OCI-LY7 (cell line): ENCODE measurements around the gene CPS1. TPM values are rescaled to one million over a fixed set of nuclear protein-coding genes. Genes with fewer than 3 reads are reported as not detected.

Source experiments
- BruUV-seq: library from RNA; stranded (reverse); fragments of 400-500 nt; replicated peaks from 2 replicates; lab custom pipeline; 2021; lab: Mats Ljungman, UMichigan
- CTCF ChIA-PET: fragments of 300-600 bp; sonication (Branson Sonifier 250); formaldehyde crosslinking; loops from one replicate; lab custom pipeline; 2022; ENCODE audit warnings: antibody characterized with exemption; ENCODE audit not compliant: unreplicated experiment; lab: Charles Lee
- POLR2A ChIA-PET: fragments of 300-600 bp; sonication (Branson Sonifier 250); formaldehyde crosslinking; loops from one replicate; lab custom pipeline; 2022; ENCODE audit warnings: antibody characterized with exemption; lab: Charles Lee
- DNase-seq: peaks from one replicate; pipeline ENCODE4 v3.0.0-alpha.2; 2015; ENCODE audit warnings: low spot score
- H2AFZ ChIP-seq: fragments of 200-600 bp; sonication (generic), shearing (Covaris generic); 2 replicates; pipeline ENCODE4 v1.6.1; 2014; ENCODE audit warnings: mild to moderate bottlenecking, antibody characterized with exemption, low read length, moderate library complexity
- H3K27ac ChIP-seq: fragments of 200-600 bp; sonication (generic); 2 replicates; pipeline ENCODE4 v1.5.1; 2014; ENCODE audit warnings: mixed run types, low read depth, mild to moderate bottlenecking, moderate library complexity, low read length, inconsistent platforms; ENCODE audit not compliant: poor library complexity, severe bottlenecking
- H3K36me3 ChIP-seq: fragments of 200-600 bp; sonication (generic); 2 replicates; pipeline ENCODE4 v1.6.1; 2014; ENCODE audit warnings: mild to moderate bottlenecking, antibody characterized with exemption, low read length, moderate library complexity, mixed read lengths; ENCODE audit not compliant: insufficient read depth
- H3K4me1 ChIP-seq: fragments of 200-600 bp; sonication (generic); 2 replicates; pipeline ENCODE4 v1.5.1; 2014; ENCODE audit warnings: mild to moderate bottlenecking, low read length; ENCODE audit not compliant: insufficient read depth, poor library complexity, severe bottlenecking
- H3K4me2 ChIP-seq: fragments of 200-600 bp; sonication (generic); 2 replicates; pipeline ENCODE4 v1.6.1; 2014; ENCODE audit warnings: mild to moderate bottlenecking, low read length
- H3K4me3 ChIP-seq: fragments of 200-600 bp; sonication (generic); 2 replicates; pipeline ENCODE4 v1.5.1; 2014; ENCODE audit warnings: mild to moderate bottlenecking, low read depth, low read length; ENCODE audit not compliant: poor library complexity, severe bottlenecking
- H3K79me2 ChIP-seq: fragments of 200-600 bp; sonication (generic); 2 replicates; pipeline ENCODE4 v1.6.1; 2016; ENCODE audit warnings: low read depth, mild to moderate bottlenecking, low read length, moderate library complexity, mixed read lengths; ENCODE audit not compliant: insufficient read depth
- H3K9me2 ChIP-seq: fragments of 200-600 bp; sonication (generic); 2 replicates; pipeline ENCODE4 v1.6.1; 2016; ENCODE audit warnings: mild to moderate bottlenecking, low read length, mixed read lengths; ENCODE audit not compliant: insufficient read depth
- H3K9me3 ChIP-seq: fragments of 200-600 bp; sonication (generic); 2 replicates; pipeline ENCODE4 v1.6.1; 2014; ENCODE audit warnings: mild to moderate bottlenecking, mixed run types, low read length, mixed read lengths
- H4K20me1 ChIP-seq: fragments of 200-600 bp; sonication (generic); 2 replicates; pipeline ENCODE4 v1.6.1; 2014; ENCODE audit warnings: mild to moderate bottlenecking, antibody characterized with exemption, low read length, moderate library complexity, mixed read lengths; ENCODE audit not compliant: insufficient read depth
- CTCF ChIP-seq: fragments of 200-600 bp; sonication (generic); conservative IDR thresholded peaks from 2 replicates; pipeline ENCODE4 v1.5.1; 2014; ENCODE audit warnings: mild to moderate bottlenecking, antibody characterized with exemption, low read length, moderate library complexity, mixed read lengths
- EZH2phosphoT487 ChIP-seq: fragments of 200-600 bp; sonication (generic); IDR thresholded peaks from 2 replicates; pipeline ENCODE4 v1.6.1; 2018; ENCODE audit warnings: low read depth, borderline replicate concordance, mild to moderate bottlenecking, mixed run types, antibody characterized with exemption, low read length, moderate library complexity, mixed read lengths
- intact Hi-C: fragments of 100-400 bp; cut with micrococcal nuclease; formaldehyde crosslinking; loops from one replicate; pipeline ENCODE4 v1.10.0; 2022; ENCODE audit not compliant: unreplicated experiment
- total RNA-seq, 2 experiments: library from RNA; depleted of rRNA in 1 of 2; stranded (reverse); fragments of >200 nt in 1 of 2; shearing (Covaris generic) in 1 of 2; gene quantifications; 2 replicates each; pipeline ENCODE4 v1.2.3, GENCODE V29; 2014 to 2022

Gene CPS1
- total RNA-seq, 2 experiments from 2014 or later, result 0.06 to 0.27 TPM

- Histone ChIP-seq H3K4me1 (no peaks in the 10 kb centered on the region), H3K79me2 (no peaks in the 10 kb centered on the region), H3K27ac (no peak overlapping the region), H3K4me3 (no peak overlapping the region), H3K36me3 (no peaks in the 10 kb centered on the region), H2AFZ (no peak overlapping the region), H3K4me2 (no peak overlapping the region), H3K9me2 (no peaks in the 10 kb centered on the region), H3K9me3 (no peaks in the 10 kb centered on the region), H4K20me1 (no peaks in the 10 kb centered on the region)
- BruUV-seq, result no TSS peak
- POLR2A ChIA-PET, result interaction anchor here (0.7 to 1.4 kb wide), 3 partner anchors 11 to 1244 kb away, joined by 3 to 4 read pairs (median 4); no protein-coding TSS in a partner anchor
- no peak for TF ChIP-seq CTCF
- no peak for TF ChIP-seq EZH2phosphoT487
- no peak for DNase-seq
- intact Hi-C loops, result no loop called here
- CTCF ChIA-PET, result no interaction called here
Observed at GRCh38 chr2:210687786-210688470, 131.5 kb downstream of the CPS1 start.

GRCh38 chr2:210707900-210708299 lies 151.5 kb downstream of the CPS1 start:
- DNase-seq, result no peak
- no peaks in the 10 kb centered on the region for H3K9me3 ChIP-seq
- BruUV-seq, result no TSS peak
- H3K4me2 ChIP-seq, result no peak overlapping the region
- H3K27ac ChIP-seq, result no peak overlapping the region
- no peaks in the 10 kb centered on the region for H3K36me3 ChIP-seq
- POLR2A ChIA-PET, result interaction anchor here (0.6 to 1.0 kb wide), 3 partner anchors 11 to 85 kb away, joined by 3 to 6 read pairs (median 3); no protein-coding TSS in a partner anchor
- CTCF ChIA-PET, result no interaction called here
- intact Hi-C loops, result no loop called here
- H2AFZ ChIP-seq, result no peak overlapping the region
- H3K4me3 ChIP-seq, result no peak overlapping the region
- no peaks in the 10 kb centered on the region for H4K20me1 ChIP-seq
- H3K4me1 ChIP-seq, result no peaks in the 10 kb centered on the region
- no peak for TF ChIP-seq EZH2phosphoT487
- TF ChIP-seq CTCF, result no peak
- no peaks in the 10 kb centered on the region for H3K79me2 ChIP-seq
- no peaks in the 10 kb centered on the region for H3K9me2 ChIP-seq

GRCh38 chr2:210713122-210713521 lies 156.7 kb downstream of the CPS1 start:
- DNase-seq, result no peak
- H3K9me2 ChIP-seq, result no peaks in the 10 kb centered on the region
- no peaks in the 10 kb centered on the region for H3K9me3 ChIP-seq
- no TSS peak for BruUV-seq
- no peak overlapping the region for H2AFZ ChIP-seq
- intact Hi-C loops, result no loop called here
- no peak overlapping the region for H3K4me2 ChIP-seq
- H3K27ac ChIP-seq, result no peak overlapping the region
- CTCF ChIA-PET, result no interaction called here
- no peaks in the 10 kb centered on the region for H4K20me1 ChIP-seq
- TF ChIP-seq EZH2phosphoT487, result no peak
- no peaks in the 10 kb centered on the region for H3K36me3 ChIP-seq
- no peak overlapping the region for H3K4me3 ChIP-seq
- no peaks in the 10 kb centered on the region for H3K79me2 ChIP-seq
- H3K4me1 ChIP-seq, result no peaks in the 10 kb centered on the region
- POLR2A ChIA-PET, result interaction anchor here (0.9 to 1.7 kb wide), 2 partner anchors 9 to 209 kb away, joined by 3 to 6 read pairs; no protein-coding TSS in a partner anchor
